GM12891 (cell line): ENCODE results near the gene PGC. TPM values are rescaled to one million over a fixed set of nuclear protein-coding genes. Genes with fewer than 3 reads are reported as not detected.

Experiments
- DNase-seq: peaks from one replicate; pipeline ENCODE4 v3.0.0; 2011; ENCODE audit warnings: low spot score; ENCODE audit not compliant: insufficient read length
- FAIRE-seq: peaks from 2 replicates; lab custom pipeline; 2011; peaks lifted over from hg19 to GRCh38; lab: Jason Lieb, UNC
- PAX5 ChIP-seq: IDR thresholded peaks from 2 replicates; pipeline ENCODE4 v1.6.1; 2011; ENCODE audit warnings: low read length, moderate library complexity, mild to moderate bottlenecking; ENCODE audit not compliant: insufficient read depth, severe bottlenecking
- POLR2A ChIP-seq: IDR thresholded peaks from 2 replicates; pipeline ENCODE4 v1.6.1; 2011; ENCODE audit warnings: low read depth, low read length, control low read depth
- POLR2AphosphoS5 ChIP-seq: IDR thresholded peaks from 2 replicates; pipeline ENCODE4 v1.6.1; 2011; ENCODE audit warnings: low read depth, low read length, control low read depth
- POU2F2 ChIP-seq: IDR thresholded peaks from 2 replicates; pipeline ENCODE4 v1.6.1; 2011; ENCODE audit warnings: low read depth, mild to moderate bottlenecking, control low read depth, low read length, moderate library complexity
- SPI1 ChIP-seq: IDR thresholded peaks from 2 replicates; pipeline ENCODE4 v1.6.1; 2011; ENCODE audit warnings: low read depth, low read length, control low read depth
- TAF1 ChIP-seq: IDR thresholded peaks from 2 replicates; pipeline ENCODE4 v1.6.1; 2011; ENCODE audit warnings: low read depth, low read length, control low read depth
- polyA plus RNA-seq: library from polyadenylated mRNA; unstranded; fragments of >200 nt; gene quantifications from one replicate; pipeline ENCODE4 v1.2.1, GENCODE V29; 2012; ENCODE audit warnings: low read depth, missing spikeins, inconsistent platforms; ENCODE audit not compliant: missing spikeins

PGC gene
- not detected for polyA plus RNA-seq

DNA sequence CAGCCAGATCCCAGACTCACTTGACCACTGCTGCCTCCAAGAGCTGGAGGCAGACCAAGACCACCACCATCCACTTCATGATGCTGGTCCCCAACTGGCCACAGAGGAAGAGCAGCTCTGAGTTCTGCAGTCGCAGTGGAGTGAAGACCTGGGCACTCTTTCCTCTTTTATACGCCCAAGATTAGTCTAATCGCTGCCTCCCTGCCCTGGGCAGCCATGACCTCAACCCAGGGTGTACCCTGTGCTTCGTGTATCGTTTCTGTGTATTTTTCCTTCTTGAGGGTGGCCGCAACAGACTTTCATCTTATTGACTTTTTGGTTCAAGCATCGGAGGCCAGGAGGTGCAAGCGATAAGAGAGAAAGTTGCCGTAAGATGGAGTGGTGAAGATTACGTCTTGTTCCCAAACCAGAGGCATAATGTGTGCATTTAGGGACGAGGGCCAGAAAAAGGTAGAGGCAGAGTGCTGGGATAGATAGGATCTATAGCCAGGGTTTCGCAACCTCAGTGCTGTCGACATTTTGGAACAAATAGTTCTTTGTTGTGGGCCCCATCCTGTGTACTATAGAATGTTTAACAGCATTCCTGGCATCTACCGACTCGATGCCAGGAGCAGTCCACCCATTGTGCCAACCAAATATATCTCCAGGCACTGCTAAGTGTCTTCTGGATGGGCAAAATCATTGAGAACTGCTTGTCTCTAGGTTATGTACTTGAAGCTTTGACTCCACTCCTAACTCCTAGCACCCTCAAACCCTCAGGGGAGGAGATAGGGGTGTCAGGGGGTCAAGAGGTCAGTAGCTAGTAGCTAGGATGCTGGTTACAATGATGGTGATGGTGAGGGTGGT is at the start of gene PGC:
PGC (minus strand) TSS at position 142 of the 846 bp plus-strand sequence; CDS start at position 79, 63 bp downstream.
- TF ChIP-seq POU2F2 (no peak), TAF1 (no peak), POLR2A (no peak), POLR2AphosphoS5 (no peak), SPI1 (no peak), PAX5 (no peak)
- DNase-seq, result no peak
- FAIRE-seq, result no peak

DNA sequence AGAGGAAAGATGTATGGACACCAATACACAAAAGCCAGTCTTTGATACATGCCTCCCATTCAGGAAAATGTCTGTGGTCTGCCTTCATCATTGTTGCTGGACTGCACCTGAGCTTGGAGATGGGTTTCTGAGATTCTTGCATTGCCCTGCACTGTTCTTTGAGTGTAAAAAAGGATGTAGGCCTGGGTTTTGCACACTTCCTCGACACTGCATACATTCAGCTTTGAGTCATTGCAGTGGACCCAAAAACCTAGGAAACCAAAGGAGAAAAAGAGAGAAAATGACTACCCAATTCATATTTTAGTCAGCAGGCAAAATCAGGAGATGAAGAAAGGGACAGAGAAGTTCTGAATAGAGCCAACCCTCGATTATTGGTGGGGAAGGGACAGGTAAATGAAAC is 49.3 kb upstream of the PGC start:
- TF ChIP-seq POU2F2 (no peak), PAX5 (no peak), POLR2A (no peak), POLR2AphosphoS5 (no peak), SPI1 (no peak), TAF1 (no peak)
- DNase-seq, result no peak
- FAIRE-seq, result no peak

DNA sequence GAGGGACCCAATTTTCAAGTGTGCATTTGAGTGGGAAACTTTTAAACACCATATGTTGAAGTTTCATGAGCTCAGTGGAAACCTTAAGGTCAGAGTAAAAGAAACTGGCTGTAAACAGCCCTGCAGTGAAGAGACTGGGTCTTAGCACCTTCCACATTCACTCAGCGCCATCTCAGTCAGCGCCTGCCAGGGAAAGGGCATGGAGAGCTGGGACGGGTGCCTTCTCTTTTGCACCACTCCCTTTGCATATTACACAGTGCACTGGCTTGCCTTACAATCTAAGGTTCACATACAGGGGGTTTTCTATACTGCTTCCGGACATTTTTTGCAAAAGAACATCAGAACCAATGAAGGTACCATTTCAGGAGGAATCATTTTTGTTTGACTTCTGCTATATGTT is 44.8 kb upstream of the PGC start:
- DNase-seq, result no peak
- TF ChIP-seq SPI1, result no peak
- peak; percentile 26; the same call in 1 of the 2 replicates for TF ChIP-seq POLR2AphosphoS5
- peak; percentile 35; the same call in 1 of the 2 replicates for TF ChIP-seq POLR2A
- TF ChIP-seq TAF1, result no peak
- TF ChIP-seq POU2F2, result no peak
- no peak for TF ChIP-seq PAX5
- no peak for FAIRE-seq

DNA sequence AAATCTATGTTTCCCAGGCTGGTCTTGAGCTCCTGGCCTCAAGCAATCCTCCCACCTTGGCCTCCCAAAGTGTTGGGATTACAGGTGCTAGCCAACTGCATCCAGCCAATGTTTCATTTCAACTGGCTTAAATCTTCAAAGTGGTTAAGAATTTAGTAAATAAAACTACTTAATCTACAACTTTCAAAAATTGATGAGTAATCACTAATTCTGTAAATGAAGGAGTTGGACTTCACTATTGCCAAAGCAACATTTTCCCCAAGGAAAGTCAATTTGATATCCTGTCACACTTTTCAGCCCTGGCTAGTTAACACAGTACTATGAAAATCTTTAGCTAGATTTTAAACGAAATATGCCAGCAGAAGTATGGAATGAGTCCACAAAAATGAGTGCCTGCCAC is 44.1 kb upstream of the PGC start:
- DNase-seq (no peak), FAIRE-seq (no peak)
- TF ChIP-seq SPI1 (no peak), TAF1 (no peak), PAX5 (no peak), POU2F2 (no peak), POLR2AphosphoS5 (no peak), POLR2A (no peak)

DNA sequence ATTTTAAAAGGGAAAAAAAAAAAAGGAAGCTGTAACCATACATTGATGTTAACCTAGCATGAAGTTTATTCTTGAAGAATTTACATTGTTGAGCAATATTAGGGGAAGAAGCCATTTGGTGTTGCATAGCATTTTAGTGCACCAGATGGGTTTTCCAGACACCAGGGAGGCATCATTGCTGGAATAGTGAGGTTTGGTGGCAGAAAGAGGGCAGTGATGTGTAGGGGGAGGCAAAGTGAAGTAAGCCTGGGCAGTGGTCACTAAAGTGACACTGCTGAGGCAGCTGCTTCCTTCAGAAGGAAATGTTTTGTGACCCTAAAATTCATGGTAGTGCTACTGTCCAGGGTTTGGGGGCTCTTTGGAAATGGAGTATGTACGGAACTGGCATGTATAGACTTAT is 42.8 kb upstream of the PGC start:
- FAIRE-seq (no peak), DNase-seq (no peak)
- TF ChIP-seq TAF1 (no peak), SPI1 (no peak), PAX5 (no peak), POLR2A (no peak; the same call in 1 of the 2 replicates), POLR2AphosphoS5 (no peak), POU2F2 (no peak)

DNA sequence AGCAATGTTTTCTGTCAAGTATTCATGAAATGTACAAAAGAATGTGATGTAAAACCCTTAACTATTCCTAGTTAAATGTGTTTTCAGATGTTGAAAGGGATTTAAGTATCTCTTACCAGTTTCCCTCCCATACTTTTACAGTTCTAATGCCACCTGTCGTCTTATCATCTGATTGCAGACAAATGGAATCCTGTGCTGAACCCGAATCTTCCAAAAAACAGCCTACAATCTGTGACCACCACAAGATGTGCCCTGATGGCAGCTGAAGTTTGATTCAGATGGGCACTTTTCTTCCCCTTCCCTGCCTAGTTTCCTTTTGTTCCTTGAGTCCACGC is 42.2 kb upstream of the PGC start:
- FAIRE-seq, result no peak
- no peak for TF ChIP-seq POLR2A
- no peak for TF ChIP-seq TAF1
- TF ChIP-seq POU2F2, result no peak
- no peak for TF ChIP-seq PAX5
- TF ChIP-seq POLR2AphosphoS5, result no peak
- no peak for TF ChIP-seq SPI1
- no peak for DNase-seq

DNA sequence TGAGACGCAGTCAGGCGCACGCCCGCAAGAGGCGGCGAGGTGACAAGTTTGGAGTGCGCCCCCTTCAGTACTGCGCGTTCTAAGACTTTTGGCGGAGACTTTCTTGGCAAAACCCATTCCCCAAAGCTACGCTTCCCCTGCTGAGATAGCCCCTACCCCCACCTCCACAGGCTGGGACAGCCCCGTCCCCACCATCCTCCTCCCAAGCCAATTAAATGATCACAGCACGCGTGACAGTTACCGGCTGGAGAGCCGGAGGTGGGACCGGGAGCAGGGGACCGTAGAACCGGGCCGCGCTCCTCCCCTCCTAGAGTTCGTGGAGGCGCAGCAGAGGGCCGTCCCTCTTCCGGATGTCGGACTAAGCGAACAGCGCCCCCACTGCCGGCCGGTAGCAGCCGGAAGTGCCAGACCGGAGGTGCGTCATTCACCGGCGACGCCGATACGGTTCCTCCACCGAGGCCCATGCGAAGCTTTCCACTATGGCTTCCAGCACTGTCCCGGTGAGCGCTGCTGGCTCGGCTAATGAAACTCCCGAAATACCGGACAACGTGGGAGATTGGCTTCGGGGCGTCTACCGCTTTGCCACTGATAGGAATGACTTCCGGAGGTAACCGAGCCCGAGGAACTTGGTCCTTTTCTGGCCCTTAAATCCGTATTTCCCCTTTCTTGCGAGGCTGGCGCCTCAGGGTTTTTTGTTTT is 40.2 kb upstream of the PGC start, which contains the start of gene TOMM6:
TOMM6 (plus strand) TSS at position 476 of the 699 bp plus-strand sequence; CDS start at position 480, 4 bp downstream.
- peak; percentile 96 for FAIRE-seq
- peak; percentile 86 for DNase-seq
- peak; percentile 98 for TF ChIP-seq TAF1
- TF ChIP-seq SPI1, result peak; percentile 31; the same call in 1 of the 2 replicates
- peak; percentile 86 for TF ChIP-seq POU2F2
- TF ChIP-seq POLR2A, result peak; percentile 94
- TF ChIP-seq POLR2AphosphoS5, result peak; percentile 97
- peak; percentile 95 for TF ChIP-seq PAX5

DNA sequence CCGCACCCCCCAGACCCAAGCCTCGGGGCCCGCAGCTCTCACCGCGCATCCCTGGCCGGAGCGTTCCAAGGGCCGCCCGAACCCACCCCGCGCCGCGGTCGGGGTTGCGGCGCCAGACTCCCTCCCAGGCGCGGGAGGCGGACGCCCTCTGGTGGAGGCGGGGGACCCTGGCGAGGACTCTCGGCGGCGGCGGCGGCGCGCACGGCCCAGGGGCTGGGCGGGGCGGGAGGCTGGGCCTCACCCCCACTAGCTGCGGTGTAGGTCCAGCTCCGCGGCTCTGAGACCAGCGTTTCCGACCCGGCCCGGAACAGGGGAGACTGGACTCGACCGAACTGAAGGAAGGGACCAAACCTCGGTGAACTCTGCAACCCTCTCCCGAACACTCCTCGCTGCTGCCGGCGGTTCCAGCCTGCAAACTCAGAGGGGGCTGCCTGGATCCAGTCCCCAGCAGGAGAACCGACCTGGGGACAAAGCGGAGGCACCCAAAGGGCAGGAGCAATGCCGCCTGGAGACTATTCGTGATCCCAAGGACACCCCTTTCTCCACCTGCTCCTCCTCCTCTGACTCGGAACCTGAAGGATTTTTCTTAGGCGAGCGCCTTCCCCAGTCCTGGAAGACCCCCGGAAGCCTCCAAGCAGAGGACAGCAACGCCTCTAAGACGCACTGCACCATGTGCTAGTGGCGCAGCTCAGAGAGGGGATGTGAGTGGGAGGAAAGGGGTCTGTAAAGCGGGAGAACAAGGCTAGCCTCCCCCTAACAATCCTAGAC is 39.4 kb upstream of the PGC start:
- FAIRE-seq (peak; percentile 67), DNase-seq (peak; percentile 91)
- TF ChIP-seq TAF1 (no peak), POU2F2 (0 out of 2 replicates have a peak, but pooled peaks have one; percentile 21), SPI1 (no peak), PAX5 (peak; percentile 77), POLR2AphosphoS5 (no peak), POLR2A (no peak)
